ENCODE measurements around the gene SIX3. TPM values are rescaled to one million over a fixed set of nuclear protein-coding genes. Genes with fewer than 3 reads are reported as not detected.
A peak's percentile ranks its signal among the peaks of the same experiment; 100 is the strongest.

Gene SIX3
- total RNA-seq, 1 experiment from 2014 or later = not detected

DNA sequence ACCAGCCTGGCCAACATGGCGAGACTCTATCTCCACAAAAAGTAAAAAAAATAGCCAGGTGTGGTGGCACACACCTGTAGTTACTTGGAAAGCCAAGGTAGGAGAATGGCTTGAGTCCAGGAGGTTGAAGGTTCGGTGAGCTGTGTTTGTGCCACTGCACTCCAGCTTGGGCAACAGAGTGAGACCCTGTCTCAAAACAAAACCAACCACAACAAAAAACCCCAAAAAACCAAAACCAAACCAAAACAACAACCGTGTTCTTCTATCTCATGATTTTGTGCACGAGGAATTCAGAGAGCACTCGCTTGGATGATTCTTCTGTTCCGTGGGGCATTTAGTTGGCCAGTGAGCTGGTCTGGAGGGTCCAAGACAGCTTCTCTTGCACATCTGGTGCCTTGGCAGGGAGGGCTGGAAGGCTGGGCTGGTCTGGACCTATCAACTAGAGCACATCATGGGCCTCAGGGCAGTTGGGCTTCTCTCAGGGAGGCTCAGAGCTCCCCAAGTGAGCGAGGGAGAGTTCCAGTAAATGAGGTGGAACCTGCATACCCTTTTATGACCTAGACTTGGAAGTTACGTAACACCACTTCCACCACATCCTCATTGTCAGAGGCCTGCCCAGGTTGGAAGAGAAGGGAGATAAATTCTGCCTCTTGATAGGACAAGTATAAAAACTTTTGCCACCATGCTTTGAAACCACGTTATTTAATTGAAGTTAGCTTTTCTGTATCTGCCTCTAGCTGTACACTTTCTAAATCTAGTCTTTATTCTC, 42.5 kb downstream of the SIX3 start:
- H3K27me3 Mint-ChIP-seq (ENCODE audit: insufficient read depth, unreplicated experiment) = no peaks in the 10 kb centered on the region
- no peaks in the 10 kb centered on the region for H3K36me3 Mint-ChIP-seq (ENCODE audit: insufficient read depth, unreplicated experiment)
- no peak overlapping the region for H3K4me3 Mint-ChIP-seq (ENCODE audit: unreplicated experiment)
- H3K27ac Mint-ChIP-seq (ENCODE audit: low read depth, unreplicated experiment) = no peak overlapping the region
- POLR2A ChIA-PET = no interaction called here
- H3K9me3 Mint-ChIP-seq (ENCODE audit: unreplicated experiment) = peaks cover 7% of the 10 kb centered on the region
- CTCF ChIA-PET = interaction anchor here (0.5 to 9.2 kb wide), 7 partner anchors 8 to 509 kb away, joined by 3 to 168 read pairs (median 5); no protein-coding TSS in a partner anchor
- no peaks in the 10 kb centered on the region for H3K4me1 Mint-ChIP-seq (ENCODE audit: insufficient read depth, unreplicated experiment)
- no TSS peak for BruUV-seq (replicated peaks)
- TF ChIP-seq, protein P1, sequence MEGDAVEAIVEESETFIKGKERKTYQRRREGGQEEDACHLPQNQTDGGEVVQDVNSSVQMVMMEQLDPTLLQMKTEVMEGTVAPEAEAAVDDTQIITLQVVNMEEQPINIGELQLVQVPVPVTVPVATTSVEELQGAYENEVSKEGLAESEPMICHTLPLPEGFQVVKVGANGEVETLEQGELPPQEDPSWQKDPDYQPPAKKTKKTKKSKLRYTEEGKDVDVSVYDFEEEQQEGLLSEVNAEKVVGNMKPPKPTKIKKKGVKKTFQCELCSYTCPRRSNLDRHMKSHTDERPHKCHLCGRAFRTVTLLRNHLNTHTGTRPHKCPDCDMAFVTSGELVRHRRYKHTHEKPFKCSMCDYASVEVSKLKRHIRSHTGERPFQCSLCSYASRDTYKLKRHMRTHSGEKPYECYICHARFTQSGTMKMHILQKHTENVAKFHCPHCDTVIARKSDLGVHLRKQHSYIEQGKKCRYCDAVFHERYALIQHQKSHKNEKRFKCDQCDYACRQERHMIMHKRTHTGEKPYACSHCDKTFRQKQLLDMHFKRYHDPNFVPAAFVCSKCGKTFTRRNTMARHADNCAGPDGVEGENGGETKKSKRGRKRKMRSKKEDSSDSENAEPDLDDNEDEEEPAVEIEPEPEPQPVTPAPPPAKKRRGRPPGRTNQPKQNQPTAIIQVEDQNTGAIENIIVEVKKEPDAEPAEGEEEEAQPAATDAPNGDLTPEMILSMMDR (IDR thresholded peaks at IDR 0.05; ENCODE audit: unreplicated experiment) = no peak
- intact Hi-C loops (cut with micrococcal nuclease) = loop anchor here (5.0 to 10.0 kb wide), 2 partner anchors 183 to 951 kb away; no protein-coding TSS in a partner anchor
- DNase-seq (ENCODE audit: unreplicated experiment) = peak; percentile 25

DNA sequence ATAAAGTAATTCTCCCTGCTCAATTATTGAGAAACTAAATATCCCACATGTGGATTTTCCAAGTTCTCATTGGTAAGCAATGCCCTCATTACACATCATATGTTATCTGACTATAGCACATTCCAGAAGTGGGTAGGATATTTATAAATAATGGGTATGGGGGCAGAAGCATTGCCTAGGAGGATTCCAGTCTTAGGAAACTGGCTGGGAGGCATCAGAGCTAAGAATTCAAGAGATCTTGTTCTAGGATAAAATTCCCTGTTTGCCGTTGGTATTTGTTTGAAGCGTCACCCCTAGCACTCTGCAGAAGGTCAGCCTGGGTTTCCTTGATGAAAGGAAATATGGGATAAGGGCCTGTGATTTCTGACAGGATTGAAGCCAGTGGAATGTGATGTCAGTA, 47.7 kb downstream of the SIX3 start:
- TF ChIP-seq, protein P1 (IDR thresholded peaks at IDR 0.05; ENCODE audit: unreplicated experiment) = no peak
- Mint-ChIP-seq H3K27me3 (ENCODE audit: insufficient read depth, unreplicated experiment) (peaks cover 23% of the 10 kb centered on the region), H3K27ac (ENCODE audit: low read depth, unreplicated experiment) (no peak overlapping the region), H3K36me3 (ENCODE audit: insufficient read depth, unreplicated experiment) (no peaks in the 10 kb centered on the region), H3K4me3 (ENCODE audit: unreplicated experiment) (no peak overlapping the region), H3K4me1 (ENCODE audit: insufficient read depth, unreplicated experiment) (no peaks in the 10 kb centered on the region), H3K9me3 (ENCODE audit: unreplicated experiment) (peaks cover 7% of the 10 kb centered on the region)
- POLR2A ChIA-PET = no interaction called here
- intact Hi-C loops (cut with micrococcal nuclease) = loop anchor here (10.0 kb wide), 1 partner anchor 946 kb away; no protein-coding TSS in a partner anchor
- DNase-seq (ENCODE audit: unreplicated experiment) = no peak
- no TSS peak for BruUV-seq (replicated peaks)
- CTCF ChIA-PET = no interaction called here

DNA sequence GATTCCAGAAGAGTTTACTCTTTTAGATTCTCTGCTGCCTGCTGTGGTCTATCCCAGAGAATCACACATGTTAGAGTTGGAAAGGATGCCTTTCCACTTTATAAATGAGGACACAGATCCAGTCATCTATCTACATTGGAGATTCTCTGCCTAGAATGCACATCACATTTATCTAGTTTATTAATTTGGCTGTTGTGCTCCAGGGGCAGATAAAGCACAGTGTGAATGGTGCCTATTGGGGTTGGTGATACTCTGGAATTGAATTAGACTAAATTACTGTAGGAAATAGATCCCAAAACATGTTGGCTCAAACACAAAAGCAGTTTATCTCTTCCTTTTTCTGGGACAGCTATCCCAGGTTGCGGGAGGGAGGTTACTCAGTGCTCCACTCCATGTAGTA, 52.9 kb downstream of the SIX3 start:
- Mint-ChIP-seq H3K4me3 (ENCODE audit: unreplicated experiment) (no peak overlapping the region), H3K27ac (ENCODE audit: low read depth, unreplicated experiment) (no peak overlapping the region), H3K9me3 (ENCODE audit: unreplicated experiment) (no peaks in the 10 kb centered on the region), H3K36me3 (ENCODE audit: insufficient read depth, unreplicated experiment) (no peaks in the 10 kb centered on the region), H3K4me1 (ENCODE audit: insufficient read depth, unreplicated experiment) (no peaks in the 10 kb centered on the region), H3K27me3 (ENCODE audit: insufficient read depth, unreplicated experiment) (peaks cover 75% of the 10 kb centered on the region)
- ChIA-PET POLR2A (no interaction called here), CTCF (no interaction called here)
- intact Hi-C loops (cut with micrococcal nuclease) = no loop called here
- no TSS peak for BruUV-seq (replicated peaks)
- no peak for DNase-seq (ENCODE audit: unreplicated experiment)
- TF ChIP-seq, protein P1 (IDR thresholded peaks at IDR 0.05; ENCODE audit: unreplicated experiment) = no peak

Other genes starting within 250 kb of the SIX3 start
- 0.96 and 1.2 TPM in 2 replicates for gene SIX2, start 67.8 kb downstream of the SIX3 start, total RNA-seq (2022)